Fibroblast of lung (primary cell): ENCODE measurements around the gene ANTXRL.

Source experiments
- EZH2 ChIP-seq: IDR thresholded peaks from 2 replicates; pipeline ENCODE4 v1.5.1; 2012; ENCODE audit warnings: low read length, control low read depth, mild to moderate bottlenecking; ENCODE audit errors: missing control alignments
- TF ChIP-seq, protein P1 (sequence below), 2 donors: IDR thresholded peaks in 1 of 2; conservative IDR thresholded peaks in 1 of 2; 1 replicate in 1 of 2; 2 replicates in 1 of 2; pipeline ENCODE4 v1.5.1; 2011 to 2012; ENCODE audit warnings: low read length in 2 of 2, control low read depth in 1 of 2, inconsistent platforms in 1 of 2, low read depth in 1 of 2, mild to moderate bottlenecking in 1 of 2

DNA sequence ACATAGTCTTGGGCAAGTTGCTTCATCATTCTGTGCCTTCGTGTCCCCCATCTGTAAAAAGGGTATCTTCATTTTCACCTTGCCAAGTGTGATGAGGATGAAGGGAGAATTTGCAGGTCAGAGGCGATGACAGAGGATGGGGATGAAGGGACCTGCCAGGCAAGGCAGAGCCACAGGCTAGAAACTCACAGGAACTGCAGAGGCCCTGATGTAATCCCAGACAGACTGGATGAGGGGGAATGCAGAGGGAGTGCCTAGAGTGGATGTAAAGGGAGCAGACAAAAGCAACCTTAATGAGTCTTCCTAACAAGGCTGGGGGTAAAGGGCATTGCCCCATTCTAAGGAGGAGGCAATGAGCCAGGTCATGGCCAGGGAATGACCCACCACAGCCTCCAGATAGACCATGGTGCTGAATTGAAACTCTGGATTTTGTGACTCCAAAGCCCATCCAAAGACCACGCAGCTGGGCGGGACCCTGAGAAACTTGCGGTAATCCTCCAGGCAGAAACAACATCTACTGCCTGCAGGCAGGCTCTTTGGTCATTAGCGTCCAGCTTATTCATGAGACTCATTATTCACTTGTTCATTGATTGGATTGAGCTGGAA is 1.9 kb downstream of the ANTXRL start:
- TF ChIP-seq, protein P1, sequence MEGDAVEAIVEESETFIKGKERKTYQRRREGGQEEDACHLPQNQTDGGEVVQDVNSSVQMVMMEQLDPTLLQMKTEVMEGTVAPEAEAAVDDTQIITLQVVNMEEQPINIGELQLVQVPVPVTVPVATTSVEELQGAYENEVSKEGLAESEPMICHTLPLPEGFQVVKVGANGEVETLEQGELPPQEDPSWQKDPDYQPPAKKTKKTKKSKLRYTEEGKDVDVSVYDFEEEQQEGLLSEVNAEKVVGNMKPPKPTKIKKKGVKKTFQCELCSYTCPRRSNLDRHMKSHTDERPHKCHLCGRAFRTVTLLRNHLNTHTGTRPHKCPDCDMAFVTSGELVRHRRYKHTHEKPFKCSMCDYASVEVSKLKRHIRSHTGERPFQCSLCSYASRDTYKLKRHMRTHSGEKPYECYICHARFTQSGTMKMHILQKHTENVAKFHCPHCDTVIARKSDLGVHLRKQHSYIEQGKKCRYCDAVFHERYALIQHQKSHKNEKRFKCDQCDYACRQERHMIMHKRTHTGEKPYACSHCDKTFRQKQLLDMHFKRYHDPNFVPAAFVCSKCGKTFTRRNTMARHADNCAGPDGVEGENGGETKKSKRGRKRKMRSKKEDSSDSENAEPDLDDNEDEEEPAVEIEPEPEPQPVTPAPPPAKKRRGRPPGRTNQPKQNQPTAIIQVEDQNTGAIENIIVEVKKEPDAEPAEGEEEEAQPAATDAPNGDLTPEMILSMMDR (conservative IDR thresholded peaks at IDR 0.05 in 1 of 2, IDR thresholded peaks at IDR 0.05 in 1 of 2; ENCODE audit: low read depth in 1 of 2, low read length in 2 of 2), result no peak
- no peak for TF ChIP-seq EZH2
